ENCODE results near the gene IPO9.
"Not testable (repeated sequence)": the region's sequence is repeated elsewhere in the genome, so short reads cannot be mapped to it uniquely, and the experiment has no call there.

The IPO9 gene

GRCh38 chr1:201850053-201850397, 21.1 kb downstream of the IPO9 start:
- no peak for DNase-seq (ENCODE audit: low spot score)
- in situ Hi-C loops (cut with MboI; ENCODE audit: low sequenced_read_pairs, unreplicated experiment), result no loop called here
- TF ChIP-seq CTCF (IDR thresholded peaks at IDR 0.05; ENCODE audit: borderline replicate concordance, control extremely low read depth, extremely low read depth, insufficient read depth, missing control alignments), result no peak

DNA sequence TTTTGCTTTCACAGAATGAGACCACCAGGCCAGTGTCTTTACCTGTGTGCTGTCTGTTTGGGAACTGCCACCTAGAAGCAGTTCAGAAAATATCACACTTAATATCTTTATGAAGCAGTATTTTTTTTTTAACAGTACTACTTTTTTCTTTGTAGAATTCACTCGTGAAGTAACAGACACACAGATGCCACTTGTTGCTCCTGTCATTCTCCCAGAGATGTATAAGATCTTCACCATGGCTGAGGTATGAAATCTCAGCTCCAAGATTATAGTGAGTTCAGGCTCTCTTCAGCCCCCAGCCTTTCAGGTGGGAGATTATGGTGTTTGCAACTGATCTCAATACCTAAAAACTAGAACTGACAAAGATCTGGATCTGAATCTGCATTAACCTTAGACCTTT, 23.0 kb downstream of the IPO9 start:
- in situ Hi-C loops (cut with MboI; ENCODE audit: low sequenced_read_pairs, unreplicated experiment), result no loop called here
- no peak for TF ChIP-seq CTCF (IDR thresholded peaks at IDR 0.05; ENCODE audit: borderline replicate concordance, control extremely low read depth, extremely low read depth, insufficient read depth, missing control alignments)
- no peak for DNase-seq (ENCODE audit: low spot score)

GRCh38 chr1:201856722-201857121, 27.8 kb downstream of the IPO9 start:
- in situ Hi-C loops (cut with MboI; ENCODE audit: low sequenced_read_pairs, unreplicated experiment); DNase-seq (ENCODE audit: low spot score): not testable (repeated sequence)

- TF ChIP-seq CTCF (IDR thresholded peaks at IDR 0.05; ENCODE audit: borderline replicate concordance, control extremely low read depth, extremely low read depth, insufficient read depth, missing control alignments), result no peak
- DNase-seq (ENCODE audit: low spot score), result no peak
- in situ Hi-C loops (cut with MboI; ENCODE audit: low sequenced_read_pairs, unreplicated experiment), result no loop called here
Measured at GRCh38 chr1:201859424-201859823, 30.5 kb downstream of the IPO9 start.

DNA sequence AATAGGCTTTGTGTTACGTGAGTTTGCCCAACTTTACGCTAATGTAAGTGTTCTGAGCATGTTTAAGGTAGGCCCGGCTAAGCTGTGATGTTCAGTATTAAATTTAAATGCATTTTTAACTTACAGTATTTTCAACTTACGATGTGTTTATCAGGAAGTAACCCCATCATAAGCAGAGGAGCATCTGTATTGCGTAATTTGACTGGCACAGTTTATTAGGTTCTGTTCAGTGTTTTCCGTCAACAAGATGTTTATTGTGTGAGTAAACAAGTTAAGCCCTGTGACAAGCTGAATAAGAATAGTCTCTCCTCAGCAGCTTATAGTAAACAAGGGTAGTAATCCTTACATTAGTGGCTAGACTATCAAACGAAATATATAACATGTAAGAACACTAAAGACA, 32.5 kb downstream of the IPO9 start:
- no peak for TF ChIP-seq CTCF (IDR thresholded peaks at IDR 0.05; ENCODE audit: borderline replicate concordance, control extremely low read depth, extremely low read depth, insufficient read depth, missing control alignments)
- no peak for DNase-seq (ENCODE audit: low spot score)
- in situ Hi-C loops (cut with MboI; ENCODE audit: low sequenced_read_pairs, unreplicated experiment), result no loop called here

DNA sequence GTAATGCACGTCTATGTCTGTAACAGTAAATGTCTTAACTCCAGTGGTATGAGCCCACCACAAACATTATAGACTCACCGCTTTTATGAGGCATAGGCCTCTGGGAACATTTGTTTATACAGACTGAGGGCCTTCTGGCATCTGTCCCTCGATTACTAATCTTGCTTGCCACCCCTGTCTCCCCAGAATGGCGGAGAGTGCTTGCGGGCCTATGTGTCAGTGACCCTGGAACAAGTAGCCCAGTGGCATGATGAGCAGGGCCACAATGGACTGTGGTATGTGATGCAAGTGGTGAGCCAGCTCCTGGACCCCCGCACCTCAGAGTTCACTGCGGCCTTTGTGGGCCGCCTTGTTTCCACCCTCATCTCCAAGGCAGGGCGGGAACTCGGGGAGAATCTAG, 41.4 kb downstream of the IPO9 start:
- no peak for TF ChIP-seq CTCF (IDR thresholded peaks at IDR 0.05; ENCODE audit: borderline replicate concordance, control extremely low read depth, extremely low read depth, insufficient read depth, missing control alignments)
- no peak for DNase-seq (ENCODE audit: low spot score)
- in situ Hi-C loops (cut with MboI; ENCODE audit: low sequenced_read_pairs, unreplicated experiment), result no loop called here

GRCh38 chr1:201874672-201875071, 45.7 kb downstream of the IPO9 start:
- DNase-seq (ENCODE audit: low spot score), result no peak
- no peak for TF ChIP-seq CTCF (IDR thresholded peaks at IDR 0.05; ENCODE audit: borderline replicate concordance, control extremely low read depth, extremely low read depth, insufficient read depth, missing control alignments)
- in situ Hi-C loops (cut with MboI; ENCODE audit: low sequenced_read_pairs, unreplicated experiment), result loop anchor here (25.0 kb wide), 1 partner anchor 238 kb away; the partner anchor contains the start of gene GPR37L1
